Measurements from ENCODE around the gene ADD3. TPM values are rescaled to one million over a fixed set of nuclear protein-coding genes. Genes with fewer than 3 reads are reported as not detected.

The ADD3 gene
- total and polyA plus RNA-seq, 11 donors = 28.8 to 659 (median 97.1) TPM

DNA sequence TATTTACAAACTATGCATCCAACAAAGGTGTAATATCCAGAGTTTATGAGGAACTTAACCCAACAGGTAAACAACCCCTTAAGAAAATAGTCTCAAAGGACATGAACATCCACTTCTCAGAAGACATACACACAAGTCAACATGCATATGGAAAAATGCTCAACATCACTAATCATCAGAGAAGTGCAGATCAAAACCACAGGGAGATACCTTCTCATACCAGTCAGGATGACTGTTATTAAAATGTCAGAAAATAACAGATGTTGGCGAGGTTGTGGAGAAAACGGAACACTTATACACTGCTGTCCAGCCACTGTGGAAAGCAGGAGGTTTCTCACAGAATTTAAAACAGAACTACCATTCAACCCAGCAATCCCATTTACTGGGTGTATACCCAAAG is 84.0 kb downstream of the ADD3 start:
- Histone ChIP-seq H3K27ac (no peak overlapping the region), H3K27me3 (no peaks in the 10 kb centered on the region), H3K36me3 (no peaks in the 10 kb centered on the region), H3K4me3 (no peak overlapping the region), H3K4me1 (peaks cover 0 to 66% (median 15%) of the 10 kb centered on the region in 12 donors), H3K9me3 (no peaks in the 10 kb centered on the region)
- TF ChIP-seq, protein P1, sequence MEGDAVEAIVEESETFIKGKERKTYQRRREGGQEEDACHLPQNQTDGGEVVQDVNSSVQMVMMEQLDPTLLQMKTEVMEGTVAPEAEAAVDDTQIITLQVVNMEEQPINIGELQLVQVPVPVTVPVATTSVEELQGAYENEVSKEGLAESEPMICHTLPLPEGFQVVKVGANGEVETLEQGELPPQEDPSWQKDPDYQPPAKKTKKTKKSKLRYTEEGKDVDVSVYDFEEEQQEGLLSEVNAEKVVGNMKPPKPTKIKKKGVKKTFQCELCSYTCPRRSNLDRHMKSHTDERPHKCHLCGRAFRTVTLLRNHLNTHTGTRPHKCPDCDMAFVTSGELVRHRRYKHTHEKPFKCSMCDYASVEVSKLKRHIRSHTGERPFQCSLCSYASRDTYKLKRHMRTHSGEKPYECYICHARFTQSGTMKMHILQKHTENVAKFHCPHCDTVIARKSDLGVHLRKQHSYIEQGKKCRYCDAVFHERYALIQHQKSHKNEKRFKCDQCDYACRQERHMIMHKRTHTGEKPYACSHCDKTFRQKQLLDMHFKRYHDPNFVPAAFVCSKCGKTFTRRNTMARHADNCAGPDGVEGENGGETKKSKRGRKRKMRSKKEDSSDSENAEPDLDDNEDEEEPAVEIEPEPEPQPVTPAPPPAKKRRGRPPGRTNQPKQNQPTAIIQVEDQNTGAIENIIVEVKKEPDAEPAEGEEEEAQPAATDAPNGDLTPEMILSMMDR (IDR thresholded peaks at IDR 0.05) = no peak
- TF ChIP-seq POLR2A (IDR thresholded peaks at IDR 0.05) = no peak
- 95 to 99% (median 97%) methylated on average over 2 of the region's 2 CpGs for WGBS, 4 donors
- DNase-seq = no peak
- ATAC-seq = no peak
- intact Hi-C loops (cut with DNase I) = no loop called here

DNA sequence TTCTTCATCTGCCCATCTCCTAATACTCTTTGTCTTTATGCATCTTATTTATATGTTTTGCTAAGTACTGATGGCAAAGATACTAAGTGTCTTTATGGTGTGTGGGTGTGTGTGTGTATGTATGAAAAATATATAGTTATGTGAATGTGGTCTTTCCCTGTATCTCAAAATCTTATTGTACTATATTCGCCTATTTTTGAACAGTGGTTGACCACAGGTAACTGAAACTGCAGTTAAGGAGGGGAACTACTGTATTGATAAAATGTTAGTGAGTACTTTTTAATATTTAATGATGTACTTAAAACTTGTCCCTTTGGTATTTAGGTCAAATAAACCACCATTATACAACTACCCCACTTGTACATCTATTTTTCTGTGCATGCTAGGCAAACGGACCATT is 85.9 kb downstream of the ADD3 start:
- H3K4me3 ChIP-seq = no peak overlapping the region
- ATAC-seq (no peak), DNase-seq (no peak)
- H3K9me3 ChIP-seq = no peaks in the 10 kb centered on the region
- peaks cover 0 to 61% (median 9%) of the 10 kb centered on the region in 12 donors for H3K4me1 ChIP-seq
- no peaks in the 10 kb centered on the region for H3K36me3 ChIP-seq
- intact Hi-C loops (cut with DNase I) = no loop called here
- no peak for TF ChIP-seq POLR2A (IDR thresholded peaks at IDR 0.05)
- TF ChIP-seq, protein P1 (IDR thresholded peaks at IDR 0.05) = no peak
- no peaks in the 10 kb centered on the region for H3K27me3 ChIP-seq
- no peak overlapping the region for H3K27ac ChIP-seq
- 83 to 91% (median 88%) methylated on average over 2 of the region's 2 CpGs for WGBS, 4 donors

DNA sequence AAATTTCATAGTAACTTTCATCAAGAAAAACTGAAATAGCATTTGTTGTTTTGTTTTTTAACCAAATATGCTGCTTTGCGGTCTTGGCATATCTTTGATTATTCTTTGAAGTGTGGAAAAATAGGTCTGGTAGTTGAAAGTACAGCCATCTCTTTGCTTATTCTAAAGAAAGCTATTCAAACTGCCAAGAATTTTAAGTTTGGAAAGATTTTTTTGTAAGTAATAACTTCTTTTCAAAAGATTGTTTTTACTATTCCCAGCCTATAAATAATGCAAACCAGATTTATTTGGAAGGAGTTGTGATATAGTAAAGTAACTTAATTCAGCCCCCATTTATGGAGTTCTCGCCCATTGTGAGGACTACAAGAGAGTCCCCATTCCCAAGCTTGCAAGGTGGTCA is 87.0 kb downstream of the ADD3 start:
- DNase-seq = no peak
- Histone ChIP-seq H3K27ac (no peak overlapping the region), H3K9me3 (no peaks in the 10 kb centered on the region), H3K4me1 (peaks cover 0 to 53% (median 10%) of the 10 kb centered on the region in 12 donors), H3K36me3 (no peaks in the 10 kb centered on the region), H3K27me3 (no peaks in the 10 kb centered on the region), H3K4me3 (no peak overlapping the region)
- TF ChIP-seq, protein P1 (IDR thresholded peaks at IDR 0.05) = no peak
- no peak for TF ChIP-seq POLR2A (IDR thresholded peaks at IDR 0.05)
- 93 to 97% (median 94%) methylated on average over 2 of the region's 2 CpGs for WGBS, 4 donors
- no peak for ATAC-seq
- intact Hi-C loops (cut with DNase I) = no loop called here

DNA sequence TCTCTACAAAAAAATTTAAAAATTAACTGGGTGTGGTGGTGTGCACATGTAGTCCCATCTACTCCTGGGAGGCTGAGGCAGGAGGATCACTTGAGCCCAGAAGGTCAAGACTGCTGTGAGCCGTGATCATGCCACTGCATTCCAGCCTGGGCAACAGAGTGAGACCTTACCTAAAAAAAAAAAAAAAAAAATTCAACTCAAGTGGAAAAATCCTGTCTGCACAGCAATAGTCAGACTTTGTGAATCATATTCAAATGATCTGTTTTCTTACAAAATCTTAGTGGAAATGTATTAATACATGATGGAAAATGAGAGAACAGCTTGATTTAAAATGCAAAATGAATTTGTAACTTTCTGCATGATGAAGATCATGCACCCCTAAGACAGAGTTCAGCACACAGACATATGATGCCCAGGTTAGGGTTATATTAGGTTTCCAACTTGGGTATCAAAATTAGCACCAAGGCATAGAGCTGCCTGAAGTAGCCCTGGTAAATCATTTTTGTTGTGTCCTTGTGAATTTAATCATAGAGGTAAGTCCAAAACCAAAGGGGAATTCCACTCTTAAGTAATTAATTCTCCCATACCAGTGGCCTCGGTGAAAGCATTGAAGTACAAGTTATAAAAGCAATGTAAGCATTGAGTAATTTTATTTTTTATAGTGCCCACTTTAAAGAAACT is 93.8 kb downstream of the ADD3 start:
- H3K4me1 ChIP-seq = peaks cover 0 to 18% (median 3%) of the 10 kb centered on the region in 12 donors
- peaks cover 0 to 60% (median 24%) of the 10 kb centered on the region in 9 donors for H3K36me3 ChIP-seq
- no peak for TF ChIP-seq POLR2A (IDR thresholded peaks at IDR 0.05)
- TF ChIP-seq, protein P1 (IDR thresholded peaks at IDR 0.05) = no peak
- ATAC-seq (no peak), DNase-seq (no peak)
- intact Hi-C loops (cut with DNase I) = loop anchor here in 1 of 10 donors (10.0 kb wide), 1 partner anchor 217 kb away; no protein-coding TSS in a partner anchor
- no peak overlapping the region for H3K4me3 ChIP-seq
- H3K27me3 ChIP-seq = no peaks in the 10 kb centered on the region
- no peaks in the 10 kb centered on the region for H3K9me3 ChIP-seq
- H3K27ac ChIP-seq = no peak overlapping the region
- 86 to 92% (median 89%) methylated on average over 2 of the region's 2 CpGs for WGBS, 4 donors

Measured in heart left ventricle (tissue), 16 donors.